Putamen (tissue), 1 donor: ENCODE results near the gene TSPO2.

Source experiments
- DNase-seq: peaks from one replicate; pipeline ENCODE4 v3.0.0-alpha.2; 2016; ENCODE audit warnings: low spot score

TSPO2 gene

DNA sequence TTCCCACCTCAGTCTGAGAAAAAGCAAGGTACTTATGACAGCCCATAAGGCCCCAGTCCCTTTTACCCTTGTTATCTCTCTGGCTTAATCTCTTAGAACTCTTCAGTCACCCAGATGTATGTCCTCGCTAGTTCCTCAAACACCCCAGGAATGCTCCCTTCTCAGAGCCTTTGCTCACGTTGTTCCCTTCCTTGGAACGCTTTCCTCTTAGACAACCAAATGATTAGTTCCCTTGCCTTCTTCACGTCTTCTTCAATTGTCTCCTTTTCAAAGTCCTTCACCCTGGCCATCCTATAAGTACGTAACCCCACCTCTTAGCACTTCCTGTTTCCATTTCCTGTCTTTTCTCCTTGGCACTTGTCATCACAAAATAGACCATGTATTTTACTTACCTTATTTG is 9.6 kb downstream of the TSPO2 start:
- DNase-seq, result no peak

DNA sequence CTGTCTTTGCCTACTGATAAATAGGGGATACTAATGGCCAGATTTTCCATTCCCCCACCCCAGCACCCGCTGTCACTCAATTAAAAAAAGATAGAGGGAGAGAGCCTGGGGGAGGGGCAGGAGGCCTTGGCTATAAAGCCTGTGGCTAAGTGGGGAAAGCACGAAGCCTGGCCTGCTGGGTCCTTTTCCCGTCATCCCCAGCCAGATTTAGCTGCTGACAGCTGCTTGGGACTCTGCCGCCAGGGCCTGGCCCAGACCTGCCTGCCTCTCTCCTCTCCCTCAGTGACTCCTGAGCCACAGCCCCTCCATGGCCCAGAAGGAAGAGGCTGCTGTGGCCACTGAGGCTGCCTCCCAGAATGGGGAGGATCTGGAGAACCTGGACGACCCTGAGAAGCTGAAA is 10.8 kb downstream of the TSPO2 start, which contains the start of gene APOBEC2:
APOBEC2 (plus strand) TSS at position 162 of the 400 bp plus-strand sequence; CDS start at position 308, 146 bp downstream.
- no peak for DNase-seq

DNA sequence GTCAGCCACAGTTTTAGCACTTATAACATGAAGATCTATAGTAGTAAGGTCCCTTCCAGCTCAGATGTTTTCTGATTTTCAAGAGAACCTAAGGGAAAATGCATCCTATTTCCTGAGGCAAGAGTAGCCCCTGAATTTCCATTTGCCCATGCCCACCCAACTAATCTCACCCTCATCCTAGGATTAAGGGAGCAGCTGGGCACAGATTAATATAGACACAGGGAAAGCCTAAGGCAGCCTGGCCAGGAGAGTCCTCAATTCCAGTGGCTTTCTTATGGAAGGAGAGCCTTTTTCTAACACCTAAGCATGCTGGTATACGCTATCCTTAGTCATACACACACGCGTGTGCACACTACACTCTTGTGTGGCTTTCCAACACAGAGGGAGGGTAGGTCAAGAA is 12.2 kb downstream of the TSPO2 start:
- DNase-seq, result no peak

GRCh38 chr6:41055149-41055548 is 12.9 kb downstream of the TSPO2 start:
- DNase-seq, result no peak

- no peak for DNase-seq
Measured at GRCh38 chr6:41056768-41057490, 14.7 kb downstream of the TSPO2 start.

- DNase-seq, result no peak
Measured at GRCh38 chr6:41058783-41059181, 16.5 kb downstream of the TSPO2 start.

- no peak for DNase-seq
Measured at GRCh38 chr6:41059556-41059955, 17.3 kb downstream of the TSPO2 start.

- DNase-seq, result no peak
Measured at GRCh38 chr6:41061196-41061726, 19.0 kb downstream of the TSPO2 start.

- DNase-seq, result no peak
Measured at GRCh38 chr6:41062056-41062455, 19.8 kb downstream of the TSPO2 start.

- DNase-seq, result no peak
Measured at GRCh38 chr6:41063884-41064285, 21.6 kb downstream of the TSPO2 start.

DNA sequence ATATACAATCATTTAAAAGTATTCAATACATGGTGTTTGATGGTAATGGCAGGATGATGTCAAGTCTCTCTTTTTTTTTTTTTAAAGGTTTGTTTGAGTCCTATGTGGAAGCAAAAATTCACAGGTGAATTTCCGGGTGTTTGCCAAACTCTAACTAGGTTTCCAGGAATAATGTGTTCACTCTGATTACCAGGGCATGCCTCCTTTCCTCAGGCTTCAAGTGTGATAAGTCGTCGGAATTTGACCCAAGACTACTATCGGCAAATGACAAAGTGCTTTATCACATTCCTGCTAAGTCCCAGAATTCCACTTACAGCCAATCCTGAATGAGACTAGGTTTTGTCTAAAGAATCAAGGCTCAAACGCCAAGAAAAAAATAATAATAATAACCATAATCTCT is 22.6 kb downstream of the TSPO2 start:
- DNase-seq, result no peak

DNA sequence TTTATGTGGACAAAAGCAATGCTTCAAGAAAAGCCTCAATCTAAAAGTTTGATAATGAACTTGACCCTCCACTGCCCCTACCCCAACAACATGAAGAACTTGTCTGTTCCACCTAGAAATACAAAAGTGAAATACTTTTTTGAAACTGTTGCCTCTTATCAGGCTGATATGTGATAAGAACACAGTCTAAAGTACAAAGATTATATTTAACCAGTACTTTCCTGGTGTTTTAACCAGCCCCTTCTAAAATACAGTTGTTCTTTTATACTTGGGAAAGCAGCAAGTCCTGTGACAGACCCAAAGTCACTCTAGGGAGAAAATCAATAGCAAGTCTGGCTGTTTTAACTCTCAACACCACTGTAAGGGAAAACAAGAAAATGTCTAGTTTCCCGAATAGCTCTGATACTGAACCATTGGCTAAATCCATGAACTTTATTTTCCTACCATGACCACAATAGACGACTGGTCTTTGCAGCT is 23.3 kb downstream of the TSPO2 start:
- DNase-seq, result no peak

- peak; percentile 63 for DNase-seq
Measured at GRCh38 chr6:41066867-41067304, 24.6 kb downstream of the TSPO2 start.

DNA sequence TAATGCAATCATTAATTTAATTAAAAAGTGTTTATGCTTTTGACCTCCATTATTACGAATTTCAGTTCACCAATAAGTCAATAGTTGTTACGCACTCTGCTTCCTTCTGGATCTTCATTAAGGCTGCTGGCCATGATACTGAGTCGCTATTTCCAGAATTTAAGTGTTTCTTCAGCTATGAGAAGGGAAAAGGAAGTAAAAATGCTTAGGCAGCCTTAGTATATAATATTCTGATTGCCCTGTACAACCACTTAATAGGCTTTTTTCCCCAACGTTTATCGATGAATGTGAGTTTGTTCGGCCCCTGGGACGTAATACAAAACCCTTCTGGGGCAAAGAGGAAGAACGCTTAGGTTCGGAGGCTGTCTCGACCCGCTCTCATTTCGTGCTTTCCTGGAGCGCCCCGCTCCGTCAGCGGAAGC is 29.2 kb downstream of the TSPO2 start:
- no peak for DNase-seq

DNA sequence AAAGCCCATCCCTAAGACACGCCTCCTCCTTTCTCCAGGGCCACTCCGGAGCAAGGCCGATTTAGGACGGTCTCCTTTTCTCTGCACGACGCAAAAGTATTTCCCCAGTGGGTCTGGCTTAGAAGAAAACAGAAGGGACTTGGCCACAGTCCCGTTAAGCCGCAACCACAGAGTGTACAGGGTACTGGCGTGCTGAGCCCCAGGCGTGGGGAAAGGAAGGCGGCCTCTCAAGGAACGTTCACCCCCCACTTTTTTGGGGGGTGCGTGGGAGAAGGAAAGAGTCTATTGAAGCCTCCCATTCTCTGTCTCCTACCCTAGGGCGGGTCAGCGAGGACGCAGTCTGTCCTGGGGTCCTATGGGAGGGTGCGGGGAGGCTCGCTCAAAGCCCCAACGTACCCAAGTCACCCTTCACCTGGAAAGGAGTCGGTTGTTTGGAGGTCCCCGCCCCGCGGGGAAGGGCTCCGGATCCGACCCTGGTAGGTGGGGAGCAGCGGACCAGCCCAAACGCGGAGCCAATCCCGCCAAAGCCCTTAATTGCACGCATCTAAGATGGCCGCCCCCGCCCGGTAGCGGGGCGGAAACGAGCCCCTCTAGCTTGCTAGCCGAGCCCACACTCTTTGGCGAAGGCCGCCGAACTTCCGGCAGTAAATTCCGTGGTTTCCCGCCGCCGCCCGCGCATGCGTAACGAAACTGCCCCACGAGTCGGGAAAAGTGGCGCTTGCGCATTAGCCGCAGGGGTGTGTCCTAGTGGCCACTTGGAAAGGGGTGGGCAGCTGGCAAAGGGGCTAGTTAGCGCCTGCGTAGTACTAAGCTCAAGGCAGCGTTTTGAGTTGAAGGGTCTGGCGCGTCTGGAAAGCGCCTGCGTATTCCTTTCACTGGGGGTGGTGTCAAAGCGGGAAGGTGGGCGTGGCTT is 29.9 kb downstream of the TSPO2 start, which contains the start of gene OARD1:
OARD1 (minus strand) TSS at position 434 of the 913 bp plus-strand sequence. CDS start 722 bp downstream, outside the sequence.
- peak; percentile 99 for DNase-seq

DNA sequence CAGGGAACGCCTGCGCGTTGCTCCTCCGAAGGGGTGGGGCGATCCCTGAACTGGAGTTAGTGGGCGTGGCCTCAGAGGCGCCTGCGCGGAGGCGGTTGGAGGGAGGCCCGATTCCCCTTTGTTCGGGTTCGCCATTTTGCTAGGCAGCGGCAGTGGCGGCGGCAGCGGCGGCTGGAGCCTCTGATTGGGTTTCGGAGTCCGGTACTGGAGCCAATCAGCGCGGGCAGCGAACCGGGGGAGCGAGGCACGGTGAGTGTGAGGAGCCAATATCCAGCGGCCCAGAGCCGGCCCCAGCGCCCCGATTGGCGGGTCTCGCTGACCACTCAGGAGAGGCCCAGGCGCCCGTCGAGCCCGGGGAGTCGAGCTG is 30.6 kb downstream of the TSPO2 start, which contains the start of gene NFYA:
NFYA (plus strand) TSS at position 139 of the 367 bp plus-strand sequence. CDS start 6,116 bp downstream, outside the sequence.
- DNase-seq, result no peak

GRCh38 chr6:41073203-41073967 is 31.1 kb downstream of the TSPO2 start:
- peak; percentile 61 for DNase-seq

GRCh38 chr6:41073968-41074691 is 31.9 kb downstream of the TSPO2 start:
- peak; percentile 7 for DNase-seq

DNA sequence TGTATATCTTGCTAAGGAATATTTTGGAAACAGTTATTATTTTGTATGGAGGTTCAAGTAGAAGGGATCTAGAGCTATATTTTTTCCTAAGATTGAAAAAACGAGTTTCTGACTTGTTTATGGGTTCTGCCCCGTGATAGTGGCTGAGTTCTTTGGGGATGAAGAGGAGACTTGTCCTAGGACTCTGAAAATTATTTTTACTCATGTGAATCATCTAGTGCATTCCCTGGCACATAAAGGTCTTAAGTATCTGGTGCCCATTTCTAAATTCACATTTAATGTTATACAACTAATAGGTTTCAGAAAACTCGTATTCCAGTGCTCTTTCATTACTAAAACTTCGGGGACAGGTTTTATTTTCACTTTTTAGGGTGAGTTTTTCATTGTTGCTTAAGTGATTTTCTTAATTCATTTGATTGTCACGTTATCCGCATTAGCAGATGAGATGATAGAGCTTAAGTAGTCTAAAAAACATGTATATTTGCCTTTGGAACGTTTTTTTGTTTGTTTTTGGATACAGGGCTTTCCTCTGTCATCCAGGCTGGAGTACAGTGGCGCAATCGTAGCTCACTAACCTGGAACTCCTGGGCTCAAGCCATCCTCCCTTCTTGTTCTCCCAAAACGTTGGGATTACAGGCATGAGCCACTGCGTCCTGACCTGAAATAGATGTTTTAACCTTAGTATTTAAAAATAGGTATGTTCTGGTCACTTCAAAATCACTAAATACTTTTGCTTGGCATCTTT is 32.6 kb downstream of the TSPO2 start:
- DNase-seq, result no peak
